NCI-H1092 treated with DMSO at 0.1 percent for 48 hours (cell line): ENCODE data around the gene FRYL.
"Not testable (repeated sequence)": the region's sequence is repeated elsewhere in the genome, so short reads cannot be mapped to it uniquely, and the experiment has no call there.

Source experiments
- DNase-seq: peaks from one replicate; lab custom pipeline; 2025; lab: John Stamatoyannopoulos, UW

The FRYL gene

DNA sequence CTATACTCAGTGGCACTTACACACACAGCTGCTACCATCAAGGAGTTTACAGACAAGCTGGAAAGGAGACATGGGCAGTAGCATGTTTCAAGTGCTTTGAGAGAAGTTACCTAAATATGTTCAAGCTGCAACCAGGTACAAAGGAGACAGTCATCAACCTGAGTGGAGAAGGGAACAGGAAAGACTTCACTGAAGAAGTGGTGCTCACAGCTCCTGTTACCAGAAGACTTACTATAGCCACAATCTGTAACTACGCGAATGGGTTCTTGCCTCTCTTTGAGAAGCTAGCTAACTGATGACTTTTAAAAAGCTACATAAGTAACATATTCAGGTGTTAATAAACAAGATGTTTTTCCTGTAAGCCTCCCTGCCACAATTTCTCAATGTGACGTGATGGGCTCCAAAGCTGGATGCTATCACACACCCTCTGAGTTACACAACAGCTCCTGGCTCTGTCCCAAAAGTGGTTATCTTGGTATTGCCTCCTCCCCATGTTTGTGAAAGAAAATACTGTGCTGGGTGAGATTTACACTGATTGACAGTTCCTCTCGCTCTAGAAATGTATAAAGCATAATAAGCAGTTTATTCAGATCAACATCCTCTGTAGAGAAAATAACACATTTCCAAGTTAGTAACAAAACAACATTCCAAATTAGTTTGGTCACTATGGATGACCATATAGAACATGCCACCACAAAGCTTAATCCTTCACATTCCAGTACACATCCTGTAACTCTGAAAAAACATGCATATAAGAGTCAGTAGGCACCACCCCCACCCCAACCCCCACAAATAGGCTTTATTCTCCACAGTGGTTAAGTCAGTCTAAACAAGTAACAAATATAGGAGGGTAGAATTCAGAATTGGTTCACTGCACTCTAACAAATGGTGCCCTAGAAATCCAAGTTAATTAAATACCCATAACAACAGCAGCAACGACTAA, 81.8 kb downstream of the FRYL start:
- no peak for DNase-seq

GRCh38 chr4:48697516-48697915, 82.6 kb downstream of the FRYL start:
- DNase-seq = not testable (repeated sequence)

DNA sequence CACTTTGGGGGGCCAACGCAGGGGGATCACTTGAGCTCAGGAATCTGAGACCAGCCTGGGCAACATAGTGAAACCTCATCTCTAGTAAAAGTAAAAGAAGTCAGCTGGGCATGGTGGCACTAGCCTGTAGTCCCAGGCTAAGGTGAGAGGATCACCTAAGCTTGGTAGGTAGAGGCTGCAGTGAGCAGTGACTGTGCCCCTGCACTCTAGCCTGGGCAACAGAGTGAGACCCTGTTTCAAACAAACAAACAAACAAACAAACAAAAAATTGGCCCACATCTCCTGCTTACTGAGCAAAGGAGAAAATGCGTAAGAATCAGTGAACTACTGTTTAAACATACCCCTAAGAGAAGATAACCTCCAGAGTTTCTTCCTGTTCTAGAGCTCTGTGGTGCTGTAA, 85.3 kb downstream of the FRYL start:
- no peak for DNase-seq

- DNase-seq = no peak
Observed at GRCh38 chr4:48693856-48694574, 86.1 kb downstream of the FRYL start.

DNA sequence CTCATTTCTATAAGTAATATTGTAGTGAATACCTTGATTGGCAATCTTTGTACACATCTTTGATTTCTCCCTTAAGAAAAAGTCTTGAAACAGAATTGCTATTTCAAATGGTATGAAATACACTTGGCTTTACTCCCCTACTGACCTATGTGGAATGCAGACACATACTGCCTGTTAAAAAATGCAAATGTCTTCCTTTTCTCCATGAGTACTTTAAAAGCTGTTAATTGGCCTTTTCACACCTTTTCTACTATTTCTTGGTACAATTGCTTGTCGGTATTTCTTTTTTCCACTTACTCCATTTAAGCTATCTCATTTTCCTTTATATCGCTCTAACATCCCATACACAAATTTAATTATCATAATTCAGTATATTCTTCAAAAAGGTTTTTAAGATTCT, 87.2 kb downstream of the FRYL start:
- no peak for DNase-seq

DNA sequence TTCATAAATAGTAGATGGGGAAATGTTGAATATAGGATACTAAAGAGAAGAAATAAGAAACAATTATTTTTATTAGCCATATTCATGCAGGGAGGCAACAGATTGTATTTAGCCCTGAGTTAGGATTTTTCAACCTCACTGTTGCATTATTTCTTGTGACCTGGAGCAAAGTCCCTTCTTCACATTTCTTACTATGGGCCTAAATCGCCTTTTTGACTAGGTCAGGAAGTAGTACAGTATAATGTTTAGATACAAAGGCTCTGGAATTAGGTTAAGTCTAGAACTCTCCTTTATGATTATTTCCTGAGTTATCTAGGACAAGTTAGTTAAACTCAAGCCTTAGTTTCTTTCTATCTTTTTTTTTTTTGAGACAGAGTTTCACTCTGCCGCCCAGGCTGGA, 88.0 kb downstream of the FRYL start:
- DNase-seq = no peak

GRCh38 chr4:48688953-48689352, 91.1 kb downstream of the FRYL start:
- no peak for DNase-seq

GRCh38 chr4:48687313-48688051, 92.6 kb downstream of the FRYL start:
- DNase-seq = no peak

DNA sequence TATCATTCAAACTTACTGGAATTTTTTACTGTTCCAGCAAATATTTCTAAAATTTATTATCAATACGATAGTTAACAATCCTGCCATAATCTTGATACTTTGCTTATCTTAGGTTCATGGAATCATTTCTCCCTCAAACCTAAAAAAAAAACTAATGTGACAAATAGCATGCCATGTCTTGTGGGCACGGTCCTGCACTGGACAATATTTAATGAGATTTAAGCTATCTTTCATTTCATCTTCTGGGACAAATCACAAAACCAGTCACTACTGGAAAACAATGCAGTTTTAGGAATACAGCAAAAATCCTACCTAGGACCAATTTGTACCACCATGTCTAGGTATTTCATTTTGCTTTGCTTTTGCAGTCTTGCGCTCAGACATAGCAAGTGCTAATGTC, 93.7 kb downstream of the FRYL start:
- DNase-seq = no peak

GRCh38 chr4:48683784-48684666, 96.1 kb downstream of the FRYL start:
- no peak for DNase-seq

DNA sequence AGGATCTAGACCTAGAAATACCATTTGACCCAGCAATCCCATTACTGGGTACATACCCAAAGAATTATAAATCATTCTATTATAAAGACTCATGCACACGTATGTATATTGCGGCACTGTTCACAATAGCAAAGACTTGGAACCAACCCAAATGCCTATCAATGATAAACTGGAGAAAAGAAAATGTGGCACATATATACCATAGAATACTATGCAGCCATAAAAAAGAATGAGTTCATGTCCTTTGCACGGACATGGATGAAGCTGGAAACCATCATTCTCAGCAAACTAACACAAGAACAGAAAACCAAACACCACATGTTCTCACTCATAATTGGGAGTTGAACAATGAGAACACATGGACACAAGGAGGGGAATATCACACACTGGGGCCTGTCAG, 97.2 kb downstream of the FRYL start:
- DNase-seq = not testable (repeated sequence)

DNA sequence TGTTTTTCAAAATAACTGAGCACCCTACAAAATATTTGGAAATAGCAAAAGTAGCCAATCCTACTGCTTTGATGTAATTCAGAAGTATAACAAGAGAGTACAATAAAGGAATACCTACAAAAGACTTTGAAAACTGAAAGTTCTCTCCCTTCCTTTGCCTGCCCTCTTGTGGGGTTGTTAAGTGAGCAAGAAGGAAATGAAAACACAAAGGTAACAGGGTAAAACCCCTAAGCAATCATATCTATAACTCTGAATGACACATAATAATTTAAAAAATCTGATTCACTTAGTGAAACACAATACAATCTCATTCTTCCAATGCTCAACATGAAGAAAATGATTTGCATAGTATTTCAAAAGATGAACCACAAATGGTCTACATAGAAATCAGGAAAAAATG, 98.2 kb downstream of the FRYL start:
- no peak for DNase-seq

- no peak for DNase-seq
Observed at GRCh38 chr4:48680848-48681568, 99.1 kb downstream of the FRYL start.

- DNase-seq = no peak
Observed at GRCh38 chr4:48673537-48673936, 106.5 kb downstream of the FRYL start.

DNA sequence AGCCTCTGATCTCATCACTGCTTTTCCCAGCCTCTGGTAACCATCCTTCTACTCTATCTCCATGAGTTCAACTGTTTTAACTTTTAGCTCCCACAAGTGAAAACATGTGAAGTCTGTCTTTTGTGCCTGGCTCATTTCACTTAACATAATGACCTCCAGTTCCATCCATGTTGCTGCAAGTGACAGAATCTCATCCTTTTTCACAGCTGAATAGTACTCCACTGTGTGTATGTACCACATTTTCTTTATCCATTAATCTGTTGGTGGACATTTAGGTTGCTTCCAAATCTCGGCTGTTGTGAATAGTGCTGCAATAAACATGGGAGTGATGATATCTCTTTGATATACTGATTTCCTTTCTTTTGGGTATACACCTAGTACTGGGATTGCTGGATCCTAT, 109.5 kb downstream of the FRYL start:
- no peak for DNase-seq

DNA sequence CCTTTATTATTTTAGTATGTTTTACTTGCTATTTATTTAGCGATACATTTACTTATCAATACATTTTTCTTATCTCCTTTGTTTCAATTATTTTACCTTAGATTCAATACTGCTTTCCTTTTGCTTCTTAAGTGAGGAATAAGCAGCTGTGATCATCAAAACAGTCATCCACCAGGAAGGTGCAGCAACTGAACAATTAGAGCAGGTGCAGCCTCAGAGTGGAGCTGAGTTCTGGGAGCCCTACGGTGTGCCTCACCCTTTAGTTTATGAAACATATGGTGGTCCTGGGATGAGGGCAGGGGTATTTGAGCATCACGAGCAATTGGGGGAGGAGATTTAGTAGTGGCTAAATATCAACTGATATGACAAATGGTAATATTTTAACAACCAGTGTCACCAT, 111.0 kb downstream of the FRYL start:
- no peak for DNase-seq

DNA sequence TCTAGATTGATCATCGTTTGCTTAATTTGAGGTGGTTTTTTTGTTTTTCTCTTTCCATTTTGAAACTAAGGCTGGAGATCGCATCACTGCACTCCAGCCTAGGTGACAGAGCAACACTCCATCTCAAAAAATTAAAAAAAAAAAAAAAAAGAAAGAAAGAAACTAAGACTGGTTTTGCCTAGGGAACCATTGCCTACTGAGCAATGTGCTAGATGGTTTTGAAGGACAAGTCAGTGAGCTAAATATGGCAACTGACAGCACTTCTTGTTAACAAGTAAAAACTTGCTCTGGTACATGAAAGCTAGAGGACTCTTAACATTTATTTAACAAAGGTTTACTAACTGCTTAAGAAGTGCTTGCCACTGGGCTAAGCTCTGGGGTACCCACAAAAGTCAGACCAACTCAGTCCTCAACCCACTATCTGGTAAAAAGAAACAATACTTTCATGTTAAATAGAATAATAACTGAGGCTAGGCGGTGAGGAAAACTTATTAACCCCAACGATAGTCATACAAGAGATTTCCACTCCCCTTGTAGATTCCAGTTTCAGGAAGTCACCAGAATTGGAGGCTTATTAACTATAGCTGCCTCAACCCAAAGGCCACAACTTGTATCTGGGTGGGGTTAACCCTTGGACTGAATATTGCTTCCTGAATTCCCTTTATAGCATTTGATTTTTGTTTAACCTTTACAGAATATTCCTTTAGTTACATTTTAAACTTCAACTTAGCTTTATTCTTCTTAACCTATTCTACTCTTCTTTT, 111.6 kb downstream of the FRYL start:
- DNase-seq = no peak

- no peak for DNase-seq
Observed at GRCh38 chr4:48667148-48667547, 112.9 kb downstream of the FRYL start.

DNA sequence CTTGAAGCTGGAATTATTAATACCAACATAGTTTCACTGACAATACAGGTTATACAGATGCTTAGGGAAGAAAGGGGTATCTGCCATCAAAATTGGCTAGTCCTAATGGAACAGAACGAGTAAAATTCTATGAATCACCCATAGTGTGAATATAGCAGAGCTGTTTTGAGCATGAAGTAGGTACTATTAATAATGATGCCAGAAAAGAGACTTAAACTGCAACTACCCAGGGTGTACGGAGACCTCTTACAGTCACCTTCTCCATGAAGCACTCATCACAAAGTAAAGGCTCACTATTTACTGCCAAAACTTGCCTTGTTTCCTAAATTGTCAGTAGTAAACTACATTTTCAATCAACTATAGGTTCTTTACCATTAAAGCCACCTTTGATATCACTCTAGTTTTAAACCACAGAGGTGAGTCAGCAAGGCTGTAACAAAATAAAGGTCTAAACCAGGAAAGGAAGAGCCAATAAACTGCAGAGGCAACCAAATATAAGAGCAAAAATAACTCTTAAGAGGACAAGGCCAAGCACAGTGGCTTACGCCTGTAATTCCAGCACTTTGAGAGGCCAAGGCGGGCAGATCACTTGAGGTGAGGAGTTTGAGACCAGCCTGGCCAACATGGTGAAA, 114.4 kb downstream of the FRYL start:
- no peak for DNase-seq

DNA sequence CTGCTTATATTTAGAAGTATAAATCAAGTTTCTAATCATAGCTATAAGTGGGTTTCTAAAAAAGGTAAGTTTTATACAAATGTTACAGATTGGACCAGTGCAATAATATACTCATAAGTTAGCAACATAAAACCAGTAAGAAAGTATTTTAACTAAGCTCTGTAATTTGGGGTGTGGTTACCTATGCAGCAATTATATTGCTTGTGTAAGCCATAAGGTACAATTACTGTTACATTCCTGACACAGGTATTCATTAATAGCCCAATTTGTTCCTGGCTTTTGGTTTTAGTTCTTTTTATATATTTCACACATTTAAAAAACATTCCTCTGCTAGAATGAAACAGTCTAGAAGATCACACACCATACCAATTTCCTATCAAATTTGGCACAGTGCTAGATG, 115.1 kb downstream of the FRYL start:
- no peak for DNase-seq
